Astrocyte of the spinal cord (primary cell): ENCODE measurements around the gene RELB.

Source experiments
- DNase-seq: peaks from one replicate; pipeline ENCODE4 v3.0.0; 2011; ENCODE audit warnings: low read depth, low spot score
- H3K4me3 ChIP-seq: 2 replicates; pipeline ENCODE4 v1.5.1; 2011; ENCODE audit warnings: low read depth, mild to moderate bottlenecking, low read length, moderate library complexity
- in situ Hi-C: cut with HindIII; loops from 2 replicates; pipeline ENCODE4 v1.10.0; 2017; ENCODE audit warnings: low sequenced_read_pairs
- TF ChIP-seq, protein P1 (sequence below): IDR thresholded peaks from 2 replicates; pipeline ENCODE4 v1.5.1; 2012; ENCODE audit warnings: low read depth, mild to moderate bottlenecking, low read length, inconsistent platforms

RELB gene

DNA sequence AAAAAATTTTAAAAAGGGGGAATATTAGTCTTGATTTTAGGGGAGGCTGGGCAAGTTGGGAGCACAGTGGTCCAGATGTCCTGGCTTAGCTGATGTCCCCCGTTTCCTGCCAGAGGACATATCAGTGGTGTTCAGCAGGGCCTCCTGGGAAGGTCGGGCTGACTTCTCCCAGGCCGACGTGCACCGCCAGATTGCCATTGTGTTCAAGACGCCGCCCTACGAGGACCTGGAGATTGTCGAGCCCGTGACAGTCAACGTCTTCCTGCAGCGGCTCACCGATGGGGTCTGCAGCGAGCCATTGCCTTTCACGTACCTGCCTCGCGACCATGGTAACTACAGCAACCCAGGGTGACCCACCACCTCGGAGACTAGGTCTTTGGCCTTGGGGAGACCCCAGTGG is 31.2 kb downstream of the RELB start:
- in situ Hi-C loops = no loop called here
- no peak overlapping the region for H3K4me3 ChIP-seq
- DNase-seq = no peak
- TF ChIP-seq, protein P1, sequence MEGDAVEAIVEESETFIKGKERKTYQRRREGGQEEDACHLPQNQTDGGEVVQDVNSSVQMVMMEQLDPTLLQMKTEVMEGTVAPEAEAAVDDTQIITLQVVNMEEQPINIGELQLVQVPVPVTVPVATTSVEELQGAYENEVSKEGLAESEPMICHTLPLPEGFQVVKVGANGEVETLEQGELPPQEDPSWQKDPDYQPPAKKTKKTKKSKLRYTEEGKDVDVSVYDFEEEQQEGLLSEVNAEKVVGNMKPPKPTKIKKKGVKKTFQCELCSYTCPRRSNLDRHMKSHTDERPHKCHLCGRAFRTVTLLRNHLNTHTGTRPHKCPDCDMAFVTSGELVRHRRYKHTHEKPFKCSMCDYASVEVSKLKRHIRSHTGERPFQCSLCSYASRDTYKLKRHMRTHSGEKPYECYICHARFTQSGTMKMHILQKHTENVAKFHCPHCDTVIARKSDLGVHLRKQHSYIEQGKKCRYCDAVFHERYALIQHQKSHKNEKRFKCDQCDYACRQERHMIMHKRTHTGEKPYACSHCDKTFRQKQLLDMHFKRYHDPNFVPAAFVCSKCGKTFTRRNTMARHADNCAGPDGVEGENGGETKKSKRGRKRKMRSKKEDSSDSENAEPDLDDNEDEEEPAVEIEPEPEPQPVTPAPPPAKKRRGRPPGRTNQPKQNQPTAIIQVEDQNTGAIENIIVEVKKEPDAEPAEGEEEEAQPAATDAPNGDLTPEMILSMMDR = no peak

- no peak overlapping the region for H3K4me3 ChIP-seq
- no peak for DNase-seq
- TF ChIP-seq, protein P1 = no peak
- in situ Hi-C loops = no loop called here
These were observed 34.5 kb downstream of the RELB start for GRCh38 chr19:45035755-45036154.

DNA sequence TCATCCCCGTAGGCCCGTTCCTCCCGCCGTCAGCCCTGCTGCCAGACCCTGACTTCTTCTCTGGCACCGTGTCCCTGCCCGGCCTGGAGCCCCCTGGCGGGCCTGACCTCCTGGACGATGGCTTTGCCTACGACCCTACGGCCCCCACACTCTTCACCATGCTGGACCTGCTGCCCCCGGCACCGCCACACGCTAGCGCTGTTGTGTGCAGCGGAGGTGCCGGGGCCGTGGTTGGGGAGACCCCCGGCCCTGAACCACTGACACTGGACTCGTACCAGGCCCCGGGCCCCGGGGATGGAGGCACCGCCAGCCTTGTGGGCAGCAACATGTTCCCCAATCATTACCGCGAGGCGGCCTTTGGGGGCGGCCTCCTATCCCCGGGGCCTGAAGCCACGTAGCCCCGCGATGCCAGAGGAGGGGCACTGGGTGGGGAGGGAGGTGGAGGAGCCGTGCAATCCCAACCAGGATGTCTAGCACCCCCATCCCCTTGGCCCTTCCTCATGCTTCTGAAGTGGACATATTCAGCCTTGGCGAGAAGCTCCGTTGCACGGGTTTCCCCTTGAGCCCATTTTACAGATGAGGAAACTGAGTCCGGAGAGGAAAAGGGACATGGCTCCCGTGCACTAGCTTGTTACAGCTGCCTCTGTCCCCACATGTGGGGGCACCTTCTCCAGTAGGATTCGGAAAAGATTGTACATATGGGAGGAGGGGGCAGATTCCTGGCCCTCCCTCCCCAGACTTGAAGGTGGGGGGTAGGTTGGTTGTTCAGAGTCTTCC is 36.3 kb downstream of the RELB start:
- no peak for DNase-seq
- TF ChIP-seq, protein P1 = no peak
- H3K4me3 ChIP-seq = no peak overlapping the region
- in situ Hi-C loops = no loop called here

DNA sequence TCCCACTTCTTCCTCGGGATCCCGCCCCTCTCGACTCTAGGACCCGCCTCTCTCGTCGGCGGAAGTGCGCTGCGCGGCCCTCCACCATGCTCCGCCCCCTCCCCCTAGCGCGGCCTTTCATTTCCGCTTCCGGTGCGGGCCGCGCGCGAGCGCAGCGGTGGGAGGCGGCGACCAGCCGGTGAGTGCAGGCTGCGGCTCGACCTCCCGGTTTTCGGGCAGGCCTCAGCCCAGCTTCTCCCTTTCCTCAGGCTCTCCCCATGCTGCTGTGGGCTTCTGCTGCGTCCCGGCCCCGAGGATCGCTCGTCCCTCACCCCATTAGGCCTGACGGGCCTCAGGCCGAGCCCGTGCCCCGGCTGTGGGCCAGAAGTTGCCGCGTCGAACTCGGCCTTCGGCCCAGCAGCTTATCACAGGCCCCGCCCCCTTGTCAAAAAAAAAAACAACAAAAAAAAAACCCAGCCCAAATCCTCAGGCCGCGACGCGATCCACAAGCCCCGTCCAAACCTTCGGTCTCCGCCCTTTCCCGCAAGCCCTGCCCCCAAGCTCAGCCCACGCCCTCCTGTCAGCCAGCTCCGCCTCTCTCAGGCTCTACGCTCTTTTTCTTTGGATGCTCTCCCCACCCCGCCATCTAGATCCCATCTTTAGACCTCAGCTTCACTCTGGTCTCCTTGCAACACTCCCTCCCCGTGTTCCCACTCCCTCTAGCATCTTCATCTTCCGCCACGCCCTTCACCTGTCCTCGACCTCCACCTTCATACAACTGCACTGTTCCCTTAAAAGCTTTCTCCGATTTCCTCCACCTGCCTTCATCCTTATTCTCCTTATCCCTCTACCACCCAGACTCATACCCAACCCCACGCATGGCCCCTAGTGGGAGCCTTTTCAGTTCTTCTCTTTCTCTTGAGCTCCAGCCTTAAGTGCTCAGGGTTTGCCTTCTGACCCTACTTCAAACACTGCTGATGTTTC is 37.9 kb downstream of the RELB start, which contains the start of gene CLASRP:
Gene CLASRP (plus strand): TSS at position 115 of the 963 bp plus-strand sequence. CDS start 1,168 bp downstream, outside the sequence.
- in situ Hi-C loops = no loop called here
- H3K4me3 ChIP-seq = peak within 1 kb of the TSS; percentile 95
- DNase-seq = peak; percentile 90
- TF ChIP-seq, protein P1 = no peak

DNA sequence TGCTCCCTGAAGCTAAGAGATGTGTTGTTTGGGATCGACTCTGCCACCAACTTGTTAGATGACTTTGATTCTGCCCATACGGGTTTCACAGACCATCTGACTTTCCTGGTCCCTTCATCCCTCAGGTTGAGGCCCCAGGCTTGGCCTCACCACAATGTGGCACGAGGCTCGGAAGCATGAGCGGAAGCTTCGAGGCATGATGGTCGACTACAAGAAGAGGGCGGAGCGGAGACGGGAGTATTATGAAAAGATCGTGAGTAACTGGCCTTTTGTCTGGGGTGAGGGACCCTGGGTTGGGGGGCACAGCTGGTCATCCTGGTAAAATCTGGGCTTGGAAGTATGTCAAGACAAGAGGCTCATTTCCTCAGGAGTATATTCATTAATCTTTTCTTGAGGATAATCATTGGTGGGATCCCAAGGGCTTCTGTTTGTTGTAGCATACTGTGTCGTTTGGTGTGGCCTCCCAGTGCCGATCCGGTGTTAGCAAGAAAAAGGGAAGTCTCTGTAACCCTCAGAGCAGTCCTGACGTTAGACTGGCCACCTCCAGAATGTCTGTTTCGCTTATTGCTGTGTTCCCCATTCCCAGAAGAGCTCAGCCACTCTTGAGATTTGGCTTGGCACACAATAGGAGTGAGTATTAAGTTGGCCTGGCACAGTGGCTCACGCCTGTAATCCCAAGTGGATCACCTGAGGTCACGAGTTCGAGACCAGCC is 39.0 kb downstream of the RELB start:
- no peak for DNase-seq
- in situ Hi-C loops = no loop called here
- TF ChIP-seq, protein P1 = no peak
- peak overlapping the region; percentile 95 for H3K4me3 ChIP-seq

- in situ Hi-C loops = no loop called here
- no peak for DNase-seq
These were observed 39.9 kb downstream of the RELB start for GRCh38 chr19:45041125-45041524.

More at GRCh38 chr19:45041125-45041524, 39.9 kb downstream of the RELB start:
- H3K4me3 ChIP-seq = no peak overlapping the region
- TF ChIP-seq, protein P1 = no peak
